ENCODE measurements around the gene GJB3.
"Not testable (repeated sequence)": the region's sequence is repeated elsewhere in the genome, so short reads cannot be mapped to it uniquely, and the experiment has no call there.

Gene GJB3

GRCh38 chr1:34816778-34817177 is 35.8 kb downstream of the GJB3 start:
- no peak overlapping the region for H2BK120ac ChIP-seq (ENCODE audit: insufficient read depth, low read length, poor library complexity)
- no peak overlapping the region for H2AFZ ChIP-seq (ENCODE audit: insufficient read depth, low read length, poor library complexity)
- no peaks in the 10 kb centered on the region for H3K27me3 ChIP-seq (ENCODE audit: insufficient read depth, low read length)
- no peaks in the 10 kb centered on the region for H3K36me3 ChIP-seq (ENCODE audit: control insufficient read depth in 1 of 2, insufficient read depth in 2 of 2, low read length in 2 of 2)
- no peak overlapping the region for H3K23ac ChIP-seq (ENCODE audit: low read length)
- no peak overlapping the region for H4K91ac ChIP-seq (ENCODE audit: low read depth, low read length)
- H3K18ac ChIP-seq (ENCODE audit: low read length), result no peak overlapping the region
- no peak overlapping the region for H2BK5ac ChIP-seq (ENCODE audit: low read depth, low read length, poor library complexity)
- no peaks in the 10 kb centered on the region for H3K4me1 ChIP-seq (ENCODE audit: control insufficient read depth in 1 of 2, insufficient read depth in 2 of 2, low read length in 2 of 2)
- no peaks in the 10 kb centered on the region for H3K79me1 ChIP-seq (ENCODE audit: low read length)
- DNase-seq, result no peak
- no peak overlapping the region for H3K4me2 ChIP-seq (ENCODE audit: low read length)
- H4K8ac ChIP-seq (ENCODE audit: low read depth, low read length), result no peak overlapping the region
- WGBS (ENCODE audit: extremely low coverage, insufficient coverage, insufficient read length), result no CpG with 5 or more reads among the region's 3 CpGs
- H2BK12ac ChIP-seq (ENCODE audit: low read length), result no peak overlapping the region
- no peak overlapping the region for H3K27ac ChIP-seq (ENCODE audit: low read depth, low read length)
- no peak overlapping the region for H3K4me3 ChIP-seq (ENCODE audit: low read depth, low read length)
- no peaks in the 10 kb centered on the region for H3K9me3 ChIP-seq (ENCODE audit: insufficient read depth, low read depth, low read length)
- no peak overlapping the region for H3K9ac ChIP-seq (ENCODE audit: low read length)
- no peaks in the 10 kb centered on the region for H3K79me2 ChIP-seq (ENCODE audit: control insufficient read depth, insufficient read depth, low read length, poor library complexity)
- H4K12ac ChIP-seq (ENCODE audit: low read depth, low read length), result no peak overlapping the region
- H2AK5ac ChIP-seq (ENCODE audit: low read length), result no peak overlapping the region
- no peak overlapping the region for H3K4ac ChIP-seq (ENCODE audit: low read depth, low read length)
- H3K14ac ChIP-seq (ENCODE audit: low read length), result no peak overlapping the region

- not testable (repeated sequence) for H2BK120ac ChIP-seq (ENCODE audit: insufficient read depth, low read length, poor library complexity); H4K8ac ChIP-seq (ENCODE audit: low read depth, low read length); H3K79me2 ChIP-seq (ENCODE audit: control insufficient read depth, insufficient read depth, low read length, poor library complexity); H3K9me3 ChIP-seq (ENCODE audit: insufficient read depth, low read depth, low read length); H3K4me1 ChIP-seq (ENCODE audit: control insufficient read depth in 1 of 2, insufficient read depth in 2 of 2, low read length in 2 of 2); H3K27ac ChIP-seq (ENCODE audit: low read depth, low read length); H3K18ac ChIP-seq (ENCODE audit: low read length); H2AFZ ChIP-seq (ENCODE audit: insufficient read depth, low read length, poor library complexity); H3K79me1 ChIP-seq (ENCODE audit: low read length); H4K12ac ChIP-seq (ENCODE audit: low read depth, low read length); H3K36me3 ChIP-seq (ENCODE audit: control insufficient read depth in 1 of 2, insufficient read depth in 2 of 2, low read length in 2 of 2); H4K91ac ChIP-seq (ENCODE audit: low read depth, low read length); H3K27me3 ChIP-seq (ENCODE audit: insufficient read depth, low read length); H3K4ac ChIP-seq (ENCODE audit: low read depth, low read length); H2BK12ac ChIP-seq (ENCODE audit: low read length); H3K4me2 ChIP-seq (ENCODE audit: low read length); H3K23ac ChIP-seq (ENCODE audit: low read length); H2BK5ac ChIP-seq (ENCODE audit: low read depth, low read length, poor library complexity); H3K14ac ChIP-seq (ENCODE audit: low read length); H3K4me3 ChIP-seq (ENCODE audit: low read depth, low read length); DNase-seq; H2AK5ac ChIP-seq (ENCODE audit: low read length); H3K9ac ChIP-seq (ENCODE audit: low read length)
- WGBS (ENCODE audit: extremely low coverage, insufficient coverage, insufficient read length), result no CpG with 5 or more reads among the region's 2 CpGs
Measured at GRCh38 chr1:34818862-34819261, 37.8 kb downstream of the GJB3 start.

- H3K79me2 ChIP-seq (ENCODE audit: control insufficient read depth, insufficient read depth, low read length, poor library complexity), result no peaks in the 10 kb centered on the region
- no peak overlapping the region for H2BK120ac ChIP-seq (ENCODE audit: insufficient read depth, low read length, poor library complexity)
- H3K4me2 ChIP-seq (ENCODE audit: low read length), result no peak overlapping the region
- no peak overlapping the region for H4K8ac ChIP-seq (ENCODE audit: low read depth, low read length)
- no peak overlapping the region for H3K14ac ChIP-seq (ENCODE audit: low read length)
- no peaks in the 10 kb centered on the region for H3K9me3 ChIP-seq (ENCODE audit: insufficient read depth, low read depth, low read length)
- no peak overlapping the region for H3K23ac ChIP-seq (ENCODE audit: low read length)
- H2AK5ac ChIP-seq (ENCODE audit: low read length), result no peak overlapping the region
- H2BK12ac ChIP-seq (ENCODE audit: low read length), result no peak overlapping the region
- H3K36me3 ChIP-seq (ENCODE audit: control insufficient read depth in 1 of 2, insufficient read depth in 2 of 2, low read length in 2 of 2), result no peaks in the 10 kb centered on the region
- H3K9ac ChIP-seq (ENCODE audit: low read length), result no peak overlapping the region
- no peak for DNase-seq
- H3K18ac ChIP-seq (ENCODE audit: low read length), result no peak overlapping the region
- peaks cover 1% of the 10 kb centered on the region for H3K79me1 ChIP-seq (ENCODE audit: low read length)
- H4K12ac ChIP-seq (ENCODE audit: low read depth, low read length), result no peak overlapping the region
- H2BK5ac ChIP-seq (ENCODE audit: low read depth, low read length, poor library complexity), result no peak overlapping the region
- no CpG with 5 or more reads among the region's 3 CpGs for WGBS (ENCODE audit: extremely low coverage, insufficient coverage, insufficient read length)
- peaks cover 8 to 10% of the 10 kb centered on the region in 2 experiments for H3K4me1 ChIP-seq (ENCODE audit: control insufficient read depth in 1 of 2, insufficient read depth in 2 of 2, low read length in 2 of 2)
- H4K91ac ChIP-seq (ENCODE audit: low read depth, low read length), result no peak overlapping the region
- H3K4ac ChIP-seq (ENCODE audit: low read depth, low read length), result no peak overlapping the region
- no peak overlapping the region for H2AFZ ChIP-seq (ENCODE audit: insufficient read depth, low read length, poor library complexity)
- no peak overlapping the region for H3K27ac ChIP-seq (ENCODE audit: low read depth, low read length)
- H3K4me3 ChIP-seq (ENCODE audit: low read depth, low read length), result no peak overlapping the region
- no peaks in the 10 kb centered on the region for H3K27me3 ChIP-seq (ENCODE audit: insufficient read depth, low read length)
Measured at GRCh38 chr1:34822202-34822601, 41.2 kb downstream of the GJB3 start.

GRCh38 chr1:34824817-34825454 is 43.9 kb downstream of the GJB3 start:
- Histone ChIP-seq H4K8ac (ENCODE audit: low read depth, low read length) (no peak overlapping the region), H3K9ac (ENCODE audit: low read length) (no peak overlapping the region), H3K14ac (ENCODE audit: low read length) (no peak overlapping the region), H3K18ac (ENCODE audit: low read length) (no peak overlapping the region), H4K12ac (ENCODE audit: low read depth, low read length) (no peak overlapping the region), H3K4me2 (ENCODE audit: low read length) (no peak overlapping the region), H4K91ac (ENCODE audit: low read depth, low read length) (no peak overlapping the region), H3K4me3 (ENCODE audit: low read depth, low read length) (no peak overlapping the region), H2AFZ (ENCODE audit: insufficient read depth, low read length, poor library complexity) (no peak overlapping the region), H3K79me1 (ENCODE audit: low read length) (peaks cover 1% of the 10 kb centered on the region), H2AK5ac (ENCODE audit: low read length) (no peak overlapping the region), H3K23ac (ENCODE audit: low read length) (no peak overlapping the region), H3K27ac (ENCODE audit: low read depth, low read length) (no peak overlapping the region), H2BK5ac (ENCODE audit: low read depth, low read length, poor library complexity) (no peak overlapping the region), H3K27me3 (ENCODE audit: insufficient read depth, low read length) (no peaks in the 10 kb centered on the region), H3K79me2 (ENCODE audit: control insufficient read depth, insufficient read depth, low read length, poor library complexity) (no peaks in the 10 kb centered on the region), H3K4me1 (ENCODE audit: control insufficient read depth in 1 of 2, insufficient read depth in 2 of 2, low read length in 2 of 2) (peaks cover 8 to 10% of the 10 kb centered on the region in 2 experiments), H2BK12ac (ENCODE audit: low read length) (no peak overlapping the region), H2BK120ac (ENCODE audit: insufficient read depth, low read length, poor library complexity) (no peak overlapping the region), H3K9me3 (ENCODE audit: insufficient read depth, low read depth, low read length) (no peaks in the 10 kb centered on the region), H3K36me3 (ENCODE audit: control insufficient read depth in 1 of 2, insufficient read depth in 2 of 2, low read length in 2 of 2) (no peaks in the 10 kb centered on the region), H3K4ac (ENCODE audit: low read depth, low read length) (no peak overlapping the region)
- WGBS (ENCODE audit: extremely low coverage, insufficient coverage, insufficient read length), result no CpG with 5 or more reads among the region's 3 CpGs
- DNase-seq, result no peak

Data from trophoblast cell (in vitro differentiated cells and primary cell).